ENCODE measurements around the gene PTPN1. TPM values are rescaled to one million over a fixed set of nuclear protein-coding genes. Genes with fewer than 3 reads are reported as not detected.
A peak's percentile ranks its signal among the peaks of the same experiment; 100 is the strongest.

Gene PTPN1
- polyA plus RNA-seq, 1 donor (not counting 4 experiments of a cell fraction or from before 2014, with no cell fraction given): 61.6 TPM

DNA sequence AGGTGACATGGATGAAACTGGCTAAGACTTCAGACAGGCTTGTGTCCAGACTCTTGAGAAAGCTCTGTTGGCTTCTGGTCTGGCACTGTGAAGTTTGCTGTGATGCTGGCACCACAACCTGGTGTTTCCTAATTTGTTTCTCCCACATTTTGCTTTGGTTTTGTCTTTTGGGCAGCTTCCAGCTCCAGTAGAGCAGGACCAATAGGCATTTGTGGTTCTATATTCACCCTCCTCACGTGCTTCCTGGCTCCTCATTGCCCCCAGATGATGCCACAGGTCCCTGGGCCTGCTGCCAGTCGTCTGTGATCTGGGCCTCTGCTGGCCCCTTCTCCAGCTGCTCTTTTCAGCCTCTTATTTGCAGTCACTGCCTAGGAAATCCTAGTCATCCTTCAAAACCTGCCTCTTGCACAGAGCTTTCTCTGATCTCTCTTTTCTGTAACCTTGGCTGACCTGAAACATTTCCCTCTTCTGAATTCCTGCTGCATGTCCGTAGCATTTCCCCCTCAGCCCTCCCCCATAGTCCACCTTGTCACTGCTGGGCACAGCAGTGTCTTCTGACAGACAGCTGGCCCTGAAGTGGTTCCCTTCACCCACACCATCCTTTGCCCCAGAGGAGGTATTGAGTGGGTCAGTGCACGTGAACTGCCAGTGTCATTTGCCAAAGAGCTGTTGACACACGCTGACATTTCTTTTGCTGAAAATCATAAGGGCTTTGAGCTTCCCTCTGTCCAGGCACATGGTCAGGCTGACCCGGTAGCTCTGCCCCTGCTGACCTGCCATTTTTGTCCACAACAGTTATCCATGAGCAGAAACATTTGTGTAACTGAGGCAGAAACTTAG lies 63.0 kb downstream of the PTPN1 start:
- Histone ChIP-seq H2AFZ (ENCODE audit: control insufficient read depth, low read length) (no peak overlapping the region), H3K27ac (ENCODE audit: control insufficient read depth, insufficient read depth, low read length) (no peak overlapping the region), H3K9me3 (ENCODE audit: control insufficient read depth, low read depth, low read length) (no peaks in the 10 kb centered on the region), H3K4me2 (ENCODE audit: control insufficient read depth, extremely low read depth, insufficient read depth, low read depth, low read length) (no peak overlapping the region), H3K4me3 (ENCODE audit: control insufficient read depth in 2 of 3, extremely low read depth in 1 of 3, insufficient read depth in 2 of 3, low read depth in 1 of 3, low read length in 3 of 3) (no peak overlapping the region), H3K4me1 (ENCODE audit: control insufficient read depth, extremely low read depth, insufficient read depth, low read length) (no peaks in the 10 kb centered on the region), H3K36me3 (ENCODE audit: control insufficient read depth in 2 of 2, extremely low read depth in 1 of 2, insufficient read depth in 2 of 2, low read length in 2 of 2) (peaks cover 50 to 62% of the 10 kb centered on the region in 2 experiments), H3K27me3 (ENCODE audit: control insufficient read depth, extremely low read depth, insufficient read depth, low read length) (no peaks in the 10 kb centered on the region), H3K9ac (ENCODE audit: control insufficient read depth, extremely low read depth, insufficient read depth, low read length) (no peak overlapping the region), H4K20me1 (ENCODE audit: control insufficient read depth, extremely low read depth, insufficient read depth, low read length) (peaks cover 7% of the 10 kb centered on the region), H3K79me2 (ENCODE audit: control insufficient read depth, insufficient read depth, low read length) (peaks cover 58% of the 10 kb centered on the region), H3K9me1 (ENCODE audit: control insufficient read depth, extremely low read depth, insufficient read depth, low read length) (no peaks in the 10 kb centered on the region)
- FAIRE-seq: peak; percentile 26
- dilution Hi-C loops (cut with MboI; ENCODE audit: extremely low pct_ligation_motif_present, low sequenced_read_pairs): no loop called here
- DNase-seq (ENCODE audit: low read depth, low spot score): no peak
- TF ChIP-seq EZH2 (IDR thresholded peaks at IDR 0.05; ENCODE audit: low read length): no peak
- TF ChIP-seq, protein P1, sequence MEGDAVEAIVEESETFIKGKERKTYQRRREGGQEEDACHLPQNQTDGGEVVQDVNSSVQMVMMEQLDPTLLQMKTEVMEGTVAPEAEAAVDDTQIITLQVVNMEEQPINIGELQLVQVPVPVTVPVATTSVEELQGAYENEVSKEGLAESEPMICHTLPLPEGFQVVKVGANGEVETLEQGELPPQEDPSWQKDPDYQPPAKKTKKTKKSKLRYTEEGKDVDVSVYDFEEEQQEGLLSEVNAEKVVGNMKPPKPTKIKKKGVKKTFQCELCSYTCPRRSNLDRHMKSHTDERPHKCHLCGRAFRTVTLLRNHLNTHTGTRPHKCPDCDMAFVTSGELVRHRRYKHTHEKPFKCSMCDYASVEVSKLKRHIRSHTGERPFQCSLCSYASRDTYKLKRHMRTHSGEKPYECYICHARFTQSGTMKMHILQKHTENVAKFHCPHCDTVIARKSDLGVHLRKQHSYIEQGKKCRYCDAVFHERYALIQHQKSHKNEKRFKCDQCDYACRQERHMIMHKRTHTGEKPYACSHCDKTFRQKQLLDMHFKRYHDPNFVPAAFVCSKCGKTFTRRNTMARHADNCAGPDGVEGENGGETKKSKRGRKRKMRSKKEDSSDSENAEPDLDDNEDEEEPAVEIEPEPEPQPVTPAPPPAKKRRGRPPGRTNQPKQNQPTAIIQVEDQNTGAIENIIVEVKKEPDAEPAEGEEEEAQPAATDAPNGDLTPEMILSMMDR (optimal IDR thresholded peaks at IDR 0.05 in 1 of 3, IDR thresholded peaks at IDR 0.05 in 1 of 3, conservative IDR thresholded peaks at IDR 0.05 in 1 of 3; ENCODE audit: extremely low read depth in 1 of 3, insufficient read depth in 2 of 3, low read length in 3 of 3): no peak

DNA sequence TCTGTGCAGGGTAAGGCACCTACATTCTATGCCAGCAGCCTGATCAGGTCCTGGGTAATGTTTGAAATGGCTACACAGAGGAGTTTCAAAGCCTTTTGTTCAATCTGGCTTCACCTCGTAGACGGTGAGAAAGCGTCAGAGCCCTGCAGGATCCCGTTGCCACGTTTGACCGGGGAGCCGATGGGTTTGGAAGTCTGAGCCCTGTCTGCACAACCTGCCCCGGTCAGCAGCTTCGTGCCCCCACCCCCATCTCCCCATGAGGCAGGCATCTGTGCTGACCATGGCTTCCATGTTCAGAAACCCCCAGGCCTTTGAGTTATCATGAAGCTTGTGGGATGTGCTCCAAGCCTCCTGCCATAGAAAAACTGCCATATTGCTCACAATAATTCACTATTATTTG lies 63.9 kb downstream of the PTPN1 start:
- H3K79me2 ChIP-seq (ENCODE audit: control insufficient read depth, insufficient read depth, low read length): peaks cover 51% of the 10 kb centered on the region
- no peaks in the 10 kb centered on the region for H3K9me1 ChIP-seq (ENCODE audit: control insufficient read depth, extremely low read depth, insufficient read depth, low read length)
- peaks cover 51 to 66% of the 10 kb centered on the region in 2 experiments for H3K36me3 ChIP-seq (ENCODE audit: control insufficient read depth in 2 of 2, extremely low read depth in 1 of 2, insufficient read depth in 2 of 2, low read length in 2 of 2)
- DNase-seq (ENCODE audit: low read depth, low spot score) (no peak), FAIRE-seq (no peak)
- no peak overlapping the region for H2AFZ ChIP-seq (ENCODE audit: control insufficient read depth, low read length)
- peaks cover 8% of the 10 kb centered on the region for H4K20me1 ChIP-seq (ENCODE audit: control insufficient read depth, extremely low read depth, insufficient read depth, low read length)
- H3K4me2 ChIP-seq (ENCODE audit: control insufficient read depth, extremely low read depth, insufficient read depth, low read depth, low read length): no peak overlapping the region
- no peaks in the 10 kb centered on the region for H3K4me1 ChIP-seq (ENCODE audit: control insufficient read depth, extremely low read depth, insufficient read depth, low read length)
- H3K27me3 ChIP-seq (ENCODE audit: control insufficient read depth, extremely low read depth, insufficient read depth, low read length): no peaks in the 10 kb centered on the region
- H3K27ac ChIP-seq (ENCODE audit: control insufficient read depth, insufficient read depth, low read length): no peak overlapping the region
- no peaks in the 10 kb centered on the region for H3K9me3 ChIP-seq (ENCODE audit: control insufficient read depth, low read depth, low read length)
- no peak overlapping the region for H3K4me3 ChIP-seq (ENCODE audit: control insufficient read depth in 2 of 3, extremely low read depth in 1 of 3, insufficient read depth in 2 of 3, low read depth in 1 of 3, low read length in 3 of 3)
- no peak overlapping the region for H3K9ac ChIP-seq (ENCODE audit: control insufficient read depth, extremely low read depth, insufficient read depth, low read length)
- dilution Hi-C loops (cut with MboI; ENCODE audit: extremely low pct_ligation_motif_present, low sequenced_read_pairs): no loop called here
- TF ChIP-seq, protein P1 (optimal IDR thresholded peaks at IDR 0.05 in 1 of 3, IDR thresholded peaks at IDR 0.05 in 1 of 3, conservative IDR thresholded peaks at IDR 0.05 in 1 of 3; ENCODE audit: extremely low read depth in 1 of 3, insufficient read depth in 2 of 3, low read length in 3 of 3): no peak
- TF ChIP-seq EZH2 (IDR thresholded peaks at IDR 0.05; ENCODE audit: low read length): no peak

Data from keratinocyte (primary cell).